T follicular helper cell (primary cell): ENCODE results near the gene RNU1-3.
"Not testable (repeated sequence)": the region's sequence is repeated elsewhere in the genome, so short reads cannot be mapped to it uniquely, and the experiment has no call there.

Experiments
- DNase-seq: peaks from one replicate; pipeline ENCODE4 v3.0.0-alpha.2; 2020; ENCODE audit warnings: low read depth

Gene RNU1-3

GRCh38 chr1:16694308-16694702 lies 27.6 kb upstream of the RNU1-3 start:
- DNase-seq, result not testable (repeated sequence)

DNA sequence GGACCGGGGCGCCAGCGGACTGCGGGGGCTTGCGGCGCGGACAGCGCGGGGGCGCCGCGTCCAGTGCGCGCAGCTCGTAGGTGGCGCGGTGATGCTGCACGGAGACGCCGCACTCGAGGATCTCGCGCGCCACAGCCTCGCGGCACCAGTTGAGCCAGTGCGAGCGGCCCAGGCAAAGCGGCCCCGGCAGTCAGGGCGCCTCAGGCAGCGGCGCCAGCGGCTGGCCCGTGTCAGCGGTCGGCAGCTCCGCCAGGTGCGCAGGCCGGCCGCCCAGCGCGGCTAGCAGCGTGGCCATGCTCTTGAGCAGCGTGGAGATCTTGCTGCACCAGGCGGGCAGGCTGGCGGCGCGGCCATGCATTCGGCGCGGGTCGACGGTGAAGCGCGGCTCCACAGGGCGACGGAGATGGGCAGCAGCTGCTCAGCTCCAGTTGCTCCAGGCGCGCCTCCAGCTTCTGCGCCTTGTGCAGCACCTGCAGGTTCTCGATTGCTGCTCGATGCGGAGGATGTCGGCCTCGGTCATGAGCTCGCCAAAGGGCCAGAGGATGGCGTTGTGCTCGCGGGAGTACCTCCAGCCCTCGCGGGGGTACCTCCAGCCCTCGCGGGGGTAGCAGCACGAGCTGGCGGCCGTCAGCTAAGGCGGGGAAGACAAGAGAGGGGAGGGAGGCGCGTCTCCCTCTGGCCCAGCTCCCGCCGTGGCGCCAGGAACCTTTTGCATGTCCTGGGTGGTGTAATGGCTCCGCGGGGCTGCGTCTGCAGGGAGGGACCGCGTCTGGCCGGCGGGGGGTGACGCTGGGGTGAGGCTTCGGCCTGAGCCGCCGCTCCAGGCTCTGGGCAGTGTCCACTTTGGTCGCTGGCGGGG lies 26.9 kb upstream of the RNU1-3 start:
- not testable (repeated sequence) for DNase-seq

GRCh38 chr1:16692717-16693448 lies 26.1 kb upstream of the RNU1-3 start:
- not testable (repeated sequence) for DNase-seq

GRCh38 chr1:16692283-16692682 lies 25.5 kb upstream of the RNU1-3 start:
- not testable (repeated sequence) for DNase-seq

- not testable (repeated sequence) for DNase-seq
These were observed 24.4 kb upstream of the RNU1-3 start for GRCh38 chr1:16690971-16691682.

- DNase-seq, result not testable (repeated sequence)
These were observed 20.5 kb upstream of the RNU1-3 start for GRCh38 chr1:16687132-16687800.

- not testable (repeated sequence) for DNase-seq
These were observed 19.0 kb upstream of the RNU1-3 start for GRCh38 chr1:16685445-16686371.

GRCh38 chr1:16684738-16685337 lies 18.1 kb upstream of the RNU1-3 start:
- not testable (repeated sequence) for DNase-seq

DNA sequence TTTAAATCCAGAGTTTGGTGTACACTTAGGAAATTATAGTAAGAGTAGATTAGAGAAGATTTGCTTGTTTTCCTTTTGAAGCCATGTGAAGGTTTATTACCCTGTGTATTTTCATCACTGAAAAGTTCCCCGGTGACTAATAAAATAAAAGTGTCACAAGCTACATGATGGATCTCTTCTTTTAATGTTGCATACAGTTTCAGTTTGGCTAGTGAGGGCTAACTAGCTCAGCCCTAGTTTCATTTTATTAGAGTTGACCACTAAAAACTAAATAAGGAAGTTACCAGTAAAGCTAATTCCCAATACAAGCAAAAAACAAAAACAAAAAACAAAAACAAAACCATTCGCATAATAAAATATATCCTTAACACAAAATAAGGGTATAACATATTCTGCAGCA lies 17.4 kb upstream of the RNU1-3 start:
- not testable (repeated sequence) for DNase-seq

DNA sequence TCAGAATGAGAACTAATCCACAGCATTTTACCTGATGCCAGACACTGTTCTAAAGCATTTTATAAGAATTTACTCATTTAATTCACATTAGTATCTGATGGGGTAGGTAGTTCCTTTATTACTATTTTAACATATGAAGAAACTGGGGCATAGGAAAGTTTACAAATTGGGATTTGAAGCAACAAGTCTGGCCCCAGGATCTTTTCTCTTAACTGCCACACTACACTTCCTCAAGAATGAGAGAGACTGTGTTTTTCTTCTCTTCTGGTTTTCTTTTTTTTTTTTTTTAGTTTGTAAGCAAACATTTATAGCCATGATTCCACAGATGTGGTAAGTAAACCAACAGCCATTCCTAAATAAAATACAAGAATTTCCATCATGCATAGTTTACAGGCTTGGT lies 16.1 kb upstream of the RNU1-3 start:
- DNase-seq, result not testable (repeated sequence)

GRCh38 chr1:16680366-16680765 lies 13.6 kb upstream of the RNU1-3 start:
- DNase-seq, result not testable (repeated sequence)

DNA sequence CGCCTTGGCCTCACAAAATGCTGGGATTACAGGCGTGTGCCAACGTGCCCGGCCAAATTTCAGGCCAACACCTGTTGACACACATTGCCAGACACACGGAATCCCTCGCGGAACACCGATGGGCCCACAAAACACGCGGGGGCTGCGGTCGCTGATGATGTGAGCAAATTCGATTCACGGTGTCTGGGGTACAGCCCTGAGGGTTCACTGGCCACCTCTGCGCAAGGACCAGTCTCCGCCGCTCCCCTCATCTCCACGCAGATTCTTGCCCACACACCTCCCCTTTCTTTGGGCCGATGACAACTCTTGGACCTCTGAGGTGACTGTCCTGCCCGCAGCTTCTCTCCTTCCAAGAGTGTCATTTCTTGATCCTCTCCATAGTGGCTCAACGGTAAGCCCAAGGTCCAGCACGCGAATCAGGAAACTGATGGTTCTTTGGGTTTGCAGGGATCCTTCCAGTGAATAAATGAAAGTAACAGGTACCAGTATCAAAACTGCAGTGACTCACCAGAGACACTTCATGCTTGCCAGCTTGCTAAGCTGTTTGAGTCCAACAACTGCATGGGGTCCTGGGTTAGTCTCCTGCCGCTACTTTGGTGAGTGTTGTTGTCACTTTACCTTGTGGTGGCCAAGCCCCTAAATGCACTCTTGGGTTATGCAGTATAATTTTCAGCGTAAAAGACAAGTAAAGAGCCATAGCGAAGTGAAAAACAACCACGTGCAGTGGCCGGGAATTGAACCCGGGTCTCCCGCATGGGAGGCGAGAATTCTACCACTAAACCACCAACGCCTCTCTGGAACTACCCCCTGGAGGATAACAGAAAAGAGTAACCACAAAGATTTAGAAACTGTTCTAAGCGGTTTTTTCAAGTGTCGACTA lies 11.0 kb upstream of the RNU1-3 start:
- DNase-seq, result no peak

DNA sequence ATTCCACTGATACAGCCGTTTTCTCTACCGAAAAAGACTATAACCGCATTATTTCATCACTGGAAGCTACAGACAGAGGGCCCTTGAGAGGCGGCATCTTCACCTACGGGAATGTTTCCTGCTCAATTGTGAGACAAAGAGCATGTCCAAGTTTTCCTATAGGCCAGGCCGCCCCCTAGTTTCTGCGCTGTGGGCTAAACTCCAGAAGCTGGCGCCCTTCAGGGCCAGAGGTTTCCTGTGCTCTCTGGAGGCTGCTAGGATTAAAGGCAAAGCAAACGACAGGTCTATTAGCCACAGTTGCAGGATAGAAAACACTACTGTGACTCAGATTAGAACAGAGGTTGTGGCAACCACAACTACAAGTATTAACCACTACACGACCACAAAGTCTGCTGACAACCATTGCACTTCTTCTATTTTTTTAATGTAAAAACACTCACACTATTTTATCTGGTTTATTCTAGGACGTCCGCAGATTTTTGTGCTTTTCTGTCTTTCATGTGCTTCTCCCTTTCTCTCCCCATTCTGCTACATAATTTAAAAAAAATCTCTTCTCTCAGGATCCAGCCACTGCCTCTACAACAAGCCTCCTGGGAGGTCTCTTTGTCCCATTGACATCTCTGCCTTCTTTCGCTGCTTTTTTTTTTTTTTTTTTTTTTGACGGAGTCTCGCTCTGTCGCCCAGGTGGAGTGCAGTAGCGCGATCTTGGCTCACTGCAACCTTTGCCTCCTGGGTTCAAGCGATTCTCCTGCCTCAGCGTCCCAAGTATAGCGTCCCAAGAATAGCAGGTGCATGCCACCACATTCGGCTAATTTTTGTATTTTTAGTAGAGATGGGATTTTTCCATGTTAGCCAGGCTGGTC lies 10.1 kb upstream of the RNU1-3 start:
- DNase-seq, result not testable (repeated sequence)

DNA sequence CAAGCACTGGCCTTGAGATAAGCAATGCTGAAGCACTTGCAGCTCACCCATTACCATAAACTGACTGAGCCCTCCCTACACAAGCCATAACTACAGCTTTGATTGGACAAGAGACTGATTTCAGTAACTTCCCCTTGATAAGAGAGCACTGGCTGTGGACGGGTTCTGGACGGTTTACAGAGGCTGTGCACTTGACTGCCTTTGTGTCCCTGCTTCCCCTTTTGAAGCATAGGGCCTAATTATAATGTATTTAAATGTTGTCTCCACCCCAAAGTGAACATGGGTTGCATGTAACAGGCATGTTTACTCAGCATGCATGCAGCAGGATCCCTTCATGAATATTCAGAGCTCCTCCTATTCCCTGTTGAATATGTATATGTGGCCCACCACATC lies 8.4 kb upstream of the RNU1-3 start:
- DNase-seq, result not testable (repeated sequence)

- not testable (repeated sequence) for DNase-seq
These were observed 7.2 kb upstream of the RNU1-3 start for GRCh38 chr1:16673976-16674375.

GRCh38 chr1:16665836-16666235 lies 912 bp downstream of the RNU1-3 start:
- not testable (repeated sequence) for DNase-seq

- DNase-seq, result not testable (repeated sequence)
These were observed 8.5 kb downstream of the RNU1-3 start for GRCh38 chr1:16658234-16658633.
